SK-N-SH treated with all-trans-retinoic acid at 6 μM for 48 hours (cell line): Measurements from ENCODE around the gene INSYN1.
A peak's percentile ranks its signal among the peaks of the same experiment; 100 is the strongest.

Source experiments
- ATAC-seq: fragments of 200-7000 bp; cut with Tn5 transposase; 3 replicates; pipeline ENCODE4 v1.9.1; 2020; ENCODE audit warnings: mild to moderate bottlenecking, moderate library complexity
- ARNTL ChIP-seq: fragments of 450-650 bp; formaldehyde crosslinking; IDR thresholded peaks from 2 replicates; pipeline ENCODE4 v1.5.0; 2020; ENCODE audit warnings: low read depth, mild to moderate bottlenecking, moderate library complexity, borderline replicate concordance
- BACH2 ChIP-seq: fragments of 250-450 bp; sonication (Bioruptor Pico); IDR thresholded peaks from 2 replicates; pipeline ENCODE4 v1.9.0; 2021; ENCODE audit warnings: mild to moderate bottlenecking, borderline replicate concordance
- CREB5 ChIP-seq: fragments of 250-450 bp; sonication (Bioruptor Pico); IDR thresholded peaks from 2 replicates; pipeline ENCODE4 v1.5.1; 2020; ENCODE audit warnings: low read depth, mild to moderate bottlenecking, moderate library complexity
- CSDC2 ChIP-seq: fragments of 250-450 bp; sonication (Bioruptor Pico); IDR thresholded peaks from 2 replicates; pipeline ENCODE4 v1.5.0; 2020; ENCODE audit warnings: mild to moderate bottlenecking, moderate library complexity
- ESRRG ChIP-seq: fragments of 250-450 bp; sonication (Bioruptor Pico); IDR thresholded peaks from 2 replicates; pipeline ENCODE4 v1.6.1; 2021; ENCODE audit warnings: mild to moderate bottlenecking
- GLIS3 ChIP-seq: fragments of 250-450 bp; sonication (Bioruptor Pico); IDR thresholded peaks from 2 replicates; pipeline ENCODE4 v1.5.0; 2020; ENCODE audit warnings: mild to moderate bottlenecking, moderate library complexity
- ISL1 ChIP-seq: fragments of 250-450 bp; sonication (Bioruptor Pico); IDR thresholded peaks from 2 replicates; pipeline ENCODE4 v2.1.2; 2022; ENCODE audit warnings: mild to moderate bottlenecking, moderate library complexity
- OSR1 ChIP-seq: fragments of 250-450 bp; sonication (Bioruptor Pico); IDR thresholded peaks from 2 replicates; pipeline ENCODE4 v1.8.0; 2022; ENCODE audit warnings: moderate library complexity, mild to moderate bottlenecking, inconsistent platforms
- PATZ1 ChIP-seq: fragments of 250-450 bp; sonication (Bioruptor Pico); IDR thresholded peaks from 2 replicates; pipeline ENCODE4 v1.8.0; 2020; ENCODE audit warnings: mild to moderate bottlenecking, moderate library complexity, borderline replicate concordance
- PPARA ChIP-seq: fragments of 250-450 bp; sonication (Bioruptor Pico); IDR thresholded peaks from 2 replicates; pipeline ENCODE4 v1.5.0; 2020; ENCODE audit warnings: mild to moderate bottlenecking, borderline replicate concordance
- RARB ChIP-seq: fragments of 250-450 bp; sonication (Bioruptor Pico); IDR thresholded peaks from 2 replicates; pipeline ENCODE4 v1.8.0; 2021; ENCODE audit warnings: mild to moderate bottlenecking, moderate library complexity
- SNAI2 ChIP-seq: fragments of 250-450 bp; sonication (Bioruptor Pico); IDR thresholded peaks from 2 replicates; pipeline ENCODE4 v1.5.0; 2020; ENCODE audit warnings: mild to moderate bottlenecking, moderate library complexity
- TCF4 ChIP-seq: fragments of 250-450 bp; sonication (Bioruptor Pico); IDR thresholded peaks from 2 replicates; pipeline ENCODE4 v1.8.0; 2021; ENCODE audit warnings: mild to moderate bottlenecking, moderate library complexity, borderline replicate concordance
- TOX ChIP-seq: fragments of 250-450 bp; sonication (Bioruptor Pico); IDR thresholded peaks from 2 replicates; pipeline ENCODE4 v1.8.0; 2021; ENCODE audit warnings: mild to moderate bottlenecking, moderate library complexity, borderline replicate concordance
- TSHZ2 ChIP-seq: fragments of 250-450 bp; sonication (Bioruptor Pico); IDR thresholded peaks from 2 replicates; pipeline ENCODE4 v1.5.0; 2020; ENCODE audit warnings: mild to moderate bottlenecking, moderate library complexity
- ZC3H10 ChIP-seq: fragments of 250-450 bp; sonication (Bioruptor Pico); IDR thresholded peaks from 2 replicates; pipeline ENCODE4 v1.5.1; 2021; ENCODE audit warnings: mild to moderate bottlenecking, moderate library complexity
- ZFP3 ChIP-seq: fragments of 250-450 bp; sonication (Bioruptor Pico); IDR thresholded peaks from 2 replicates; pipeline ENCODE4 v1.5.0; 2020; ENCODE audit warnings: mild to moderate bottlenecking, moderate library complexity
- ZFP30 ChIP-seq: fragments of 450-650 bp; formaldehyde crosslinking; IDR thresholded peaks from 2 replicates; pipeline ENCODE4 v1.5.0; 2022; ENCODE audit warnings: mild to moderate bottlenecking, moderate library complexity
- ZNF565 ChIP-seq: fragments of 450-650 bp; formaldehyde crosslinking; conservative IDR thresholded peaks from 2 replicates; pipeline ENCODE4 v1.5.0; 2020; ENCODE audit warnings: low read depth, mild to moderate bottlenecking, moderate library complexity
- ZNF70 ChIP-seq: fragments of 450-650 bp; formaldehyde crosslinking; IDR thresholded peaks from 2 replicates; pipeline ENCODE4 v1.5.0; 2020; ENCODE audit warnings: mild to moderate bottlenecking, moderate library complexity

The INSYN1 gene

GRCh38 chr15:73722425-73722824 is 30.7 kb downstream of the INSYN1 start (continued):
- TF ChIP-seq CREB5 (CRISPR knock-in tag) (no peak), PPARA (CRISPR knock-in tag) (no peak), ZFP30 (CRISPR knock-in tag) (no peak), BACH2 (CRISPR knock-in tag) (no peak)
- TF ChIP-seq, all 23 proteins: peak for 0

- ATAC-seq: no peak
- TF ChIP-seq TSHZ2 (CRISPR knock-in tag) (no peak), ZNF70 (CRISPR knock-in tag) (peak; percentile 76)
These were observed 34.5 kb downstream of the INSYN1 start for GRCh38 chr15:73718694-73719093.

GRCh38 chr15:73717802-73718201 is 35.3 kb downstream of the INSYN1 start:
- no peak for ATAC-seq
- TF ChIP-seq BACH2 (CRISPR knock-in tag) (no peak), ZNF565 (CRISPR knock-in tag) (no peak), TOX (no peak), RARB (CRISPR knock-in tag) (no peak), PATZ1 (no peak), CREB5 (CRISPR knock-in tag) (no peak)

GRCh38 chr15:73717206-73717605 is 35.9 kb downstream of the INSYN1 start:
- TF ChIP-seq TSHZ2 (CRISPR knock-in tag) (no peak), ISL1 (no peak), TCF4 (CRISPR knock-in tag) (no peak), GLIS3 (CRISPR knock-in tag) (no peak), ZFP3 (CRISPR knock-in tag) (no peak), OSR1 (no peak), PATZ1 (no peak), ZFP30 (CRISPR knock-in tag) (no peak), CREB5 (CRISPR knock-in tag) (no peak), SNAI2 (CRISPR knock-in tag) (no peak), ESRRG (CRISPR knock-in tag) (no peak), ZC3H10 (CRISPR knock-in tag) (no peak), RARB (CRISPR knock-in tag) (no peak), BACH2 (CRISPR knock-in tag) (no peak), CSDC2 (CRISPR knock-in tag) (no peak), PPARA (CRISPR knock-in tag) (no peak), ZNF565 (CRISPR knock-in tag) (no peak), ARNTL (no peak)
- TF ChIP-seq, all 23 proteins: peak for 0
- no peak for ATAC-seq
